GM12878 (cell line): ENCODE data around the gene DPY19L3. TPM values are rescaled to one million over a fixed set of nuclear protein-coding genes. Genes with fewer than 3 reads are reported as not detected.

Source experiments
- ATAC-seq: fragments of 200-7000 bp; cut with Tn5 transposase; 3 replicates; pipeline ENCODE4 v1.9.1; 2020; ENCODE audit warnings: mild to moderate bottlenecking, moderate library complexity
- BruUV-seq: library from RNA; stranded (reverse); fragments of 400-500 nt; replicated peaks from 2 replicates; lab custom pipeline; 2021; lab: Mats Ljungman, UMichigan
- CTCF ChIA-PET: fragments of 300-600 bp; sonication (Branson Sonifier 250); formaldehyde crosslinking; extraction: SDS; loops from one replicate; lab custom pipeline; 2021; ENCODE audit warnings: inconsistent platforms; lab: Yijun Ruan, JAX
- POLR2A ChIA-PET: fragments of 350-600 bp; formaldehyde crosslinking; extraction: SDS; loops from one replicate; lab custom pipeline; 2021; ENCODE audit warnings: inconsistent platforms; lab: Charles Lee
- RAD21 ChIA-PET: fragments of 300-600 bp; sonication (Branson Sonifier 250); formaldehyde crosslinking; loops from one replicate; lab custom pipeline; 2023; ENCODE audit warnings: antibody characterized with exemption; ENCODE audit not compliant: unreplicated experiment; lab: Charles Lee
- SMC1A ChIA-PET: fragments of 300-600 bp; sonication (Branson Sonifier 250); formaldehyde crosslinking; loops from one replicate; lab custom pipeline; 2023; ENCODE audit not compliant: unreplicated experiment, uncharacterized antibody; lab: Charles Lee
- DNase-seq: peaks from one replicate; pipeline ENCODE4 v3.0.0-alpha.2; 2011; ENCODE audit warnings: low read depth, low spot score
- FAIRE-seq: peaks from 3 replicates; lab custom pipeline; 2011; peaks lifted over from hg19 to GRCh38; lab: Jason Lieb, UNC
- H2AFZ ChIP-seq: 2 replicates; pipeline ENCODE4 v1.6.0; 2011; ENCODE audit warnings: low read depth, low read length, control low read depth; ENCODE audit not compliant: control insufficient read depth
- H3K27ac ChIP-seq: 2 replicates; pipeline ENCODE4 v1.5.1; 2011; ENCODE audit warnings: control low read depth; ENCODE audit not compliant: control insufficient read depth, insufficient read depth
- H3K27me3 ChIP-seq, 2 experiments: replicated peaks in 1 of 2; 2 replicates each; pipeline versions ENCODE4 v1.6.0 to v1.6.1; 2011; ENCODE audit warnings: low read length in 1 of 2; ENCODE audit not compliant: control insufficient read depth in 2 of 2, insufficient read depth in 2 of 2
- H3K36me3 ChIP-seq, 2 experiments: 2 replicates each; pipeline ENCODE4 v1.5.1; 2011; ENCODE audit warnings: low read length in 1 of 2; ENCODE audit not compliant: control insufficient read depth in 2 of 2, insufficient read depth in 2 of 2
- H3K4me1 ChIP-seq: 2 replicates; pipeline ENCODE4 v1.6.1; 2011; ENCODE audit warnings: mild to moderate bottlenecking, low read length, moderate library complexity, mixed read lengths; ENCODE audit not compliant: control insufficient read depth, insufficient read depth
- H3K4me2 ChIP-seq: 2 replicates; pipeline ENCODE4 v1.6.0; 2011; ENCODE audit warnings: control low read depth; ENCODE audit not compliant: control insufficient read depth, insufficient read depth
- H3K4me3 ChIP-seq: fragments of 200-600 bp; sonication (generic); 2 replicates; pipeline ENCODE4 v1.5.1; 2016
- H3K79me2 ChIP-seq: 2 replicates; pipeline ENCODE4 v1.6.0; 2011; ENCODE audit warnings: low read length; ENCODE audit not compliant: control insufficient read depth, insufficient read depth
- H3K9ac ChIP-seq: 2 replicates; pipeline ENCODE4 v1.8.0; 2011; ENCODE audit warnings: low read length, control low read depth, mixed read lengths; ENCODE audit not compliant: control insufficient read depth, insufficient read depth
- H3K9me3 ChIP-seq: replicated peaks from 3 replicates; pipeline ENCODE4 v1.5.1; 2011; ENCODE audit warnings: mild to moderate bottlenecking, low read length; ENCODE audit not compliant: control insufficient read depth, insufficient read depth
- H4K20me1 ChIP-seq: 2 replicates; pipeline ENCODE4 v1.6.0; 2011; ENCODE audit not compliant: control insufficient read depth, insufficient read depth
- ATF7 ChIP-seq: fragments of 450-650 bp; IDR thresholded peaks from 2 replicates; pipeline ENCODE4 v1.6.1; 2016; ENCODE audit warnings: low read depth, mild to moderate bottlenecking
- CREM ChIP-seq: IDR thresholded peaks from 2 replicates; pipeline ENCODE4 v1.6.1; 2014; ENCODE audit warnings: antibody characterized with exemption, low read depth
- FOS ChIP-seq: IDR thresholded peaks from 3 replicates; pipeline ENCODE4 v1.6.1; 2011; ENCODE audit warnings: borderline replicate concordance; ENCODE audit not compliant: insufficient read length; ENCODE audit errors: extremely low read depth
- HCFC1 ChIP-seq: fragments of 150-350 bp; IDR thresholded peaks from 2 replicates; pipeline ENCODE4 v1.6.1; 2014; ENCODE audit warnings: low read length
- NFYA ChIP-seq: IDR thresholded peaks from 2 replicates; pipeline ENCODE4 v1.6.1; 2011; ENCODE audit warnings: low read depth, mild to moderate bottlenecking, low read length, improper control_type of control experiment, borderline replicate concordance
- RFX5 ChIP-seq: IDR thresholded peaks from 2 replicates; pipeline ENCODE4 v1.6.1; 2011; ENCODE audit warnings: low read depth, low read length, improper control_type of control experiment
- ZBTB4 ChIP-seq: fragments of 450-650 bp; formaldehyde crosslinking; IDR thresholded peaks from 2 replicates; pipeline ENCODE4 v1.4.0; 2022; ENCODE audit warnings: mild to moderate bottlenecking, moderate library complexity
- WGBS: methylation state at CpG from one replicate; pipeline ENCODE4 v1.1.6; 2016; ENCODE audit warnings: low lambda C conversion rate; ENCODE audit not compliant: insufficient replicate concordance, insufficient coverage; ENCODE audit errors: missing lambda C conversion rate; 5-methylcytosine and 5-hydroxymethylcytosine counted together
- in situ Hi-C: fragments of 300-500 bp; cut with MboI; formaldehyde crosslinking; loops from 9 replicates; pipeline ENCODE4 v1.14.3; 2018; ENCODE audit warnings: mixed read lengths
- intact Hi-C: fragments of 100-400 bp; cut with micrococcal nuclease; formaldehyde crosslinking; loops from one replicate; pipeline ENCODE4 v1.14.2; 2022; ENCODE audit not compliant: unreplicated experiment
- polyA plus RNA-seq, 11 experiments: library from polyadenylated mRNA; depleted of rRNA in 4 of 11; unstranded in 6 of 11; stranded (reverse) in 5 of 11; fragments of >200 nt; fragmentation: Nextera tagmentation in 4 of 11; fragmentation: Illumina TruSeq in 1 of 11; extraction: Ambion mirVana in 4 of 11; extraction: Trizol in 1 of 11; gene quantifications; 1 replicate in 1 of 11; 2 replicates in 10 of 11; pipeline versions ENCODE4 v1.2.1 to v1.2.3, GENCODE V29; 2011 to 2016; ENCODE audit warnings: inconsistent platforms in 2 of 11, missing spikeins in 2 of 11, low read depth in 1 of 11
- total RNA-seq, 4 experiments: library from RNA; depleted of rRNA in 3 of 4; stranded (reverse); fragments of >200 nt in 3 of 4; fragmentation: Illumina TruSeq in 1 of 4; extraction: Trizol in 1 of 4; gene quantifications; 2 replicates each; pipeline versions ENCODE4 v1.2.1 to v1.2.3, GENCODE V29; 2013 to 2021

The DPY19L3 gene
- total and polyA plus RNA-seq, 10 of the 15 experiments (the other 5 are each of a cell fraction or from before 2014, with no cell fraction given) = 2.5 to 30.2 (median 13.7) TPM

DNA sequence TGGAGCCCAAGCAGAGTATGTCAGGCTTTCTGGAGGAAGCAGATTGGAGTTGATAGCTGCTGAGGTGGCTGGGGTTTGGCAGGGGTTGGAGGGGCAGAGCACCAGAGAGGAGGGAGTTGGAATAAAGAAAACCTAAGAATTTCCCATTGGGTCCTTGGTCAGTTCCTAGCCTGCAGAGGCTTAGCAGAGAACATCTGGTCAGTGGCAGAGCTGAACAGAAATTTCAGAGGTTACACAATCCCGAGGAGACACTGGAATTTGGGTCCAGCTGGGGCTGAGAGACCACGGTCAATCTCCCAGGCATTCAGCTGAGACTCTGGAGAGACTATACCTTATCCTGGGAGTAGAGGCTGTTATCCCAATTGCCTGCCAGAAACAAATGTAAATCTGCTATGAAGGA is 84.4 kb downstream of the DPY19L3 start:
- Histone ChIP-seq H4K20me1 (no peaks in the 10 kb centered on the region), H3K9ac (no peak overlapping the region), H3K4me3 (no peak overlapping the region), H3K9me3 (no peaks in the 10 kb centered on the region)
- no TSS peak for BruUV-seq
- intact Hi-C loops = no loop called here
- SMC1A ChIA-PET = no interaction called here
- no peak for TF ChIP-seq CREM
- TF ChIP-seq ZBTB4 (CRISPR knock-in tag) = no peak
- no peak for TF ChIP-seq RFX5
- TF ChIP-seq HCFC1 = no peak
- TF ChIP-seq NFYA = no peak
- TF ChIP-seq, all 136 proteins: peak for 0
- in situ Hi-C loops = no loop called here
- no peak for FAIRE-seq
- Histone ChIP-seq H3K27ac (no peak overlapping the region), H2AFZ (no peak overlapping the region), H3K79me2 (no peaks in the 10 kb centered on the region), H3K36me3 (no peaks in the 10 kb centered on the region), H3K4me2 (no peak overlapping the region), H3K27me3 (no peaks in the 10 kb centered on the region), H3K4me1 (no peaks in the 10 kb centered on the region)
- ChIA-PET POLR2A (no interaction called here), RAD21 (no interaction called here), CTCF (no interaction called here)
- ATAC-seq = no peak
- DNase-seq = no peak
- WGBS = 66% methylated on average over 2 of the region's 2 CpGs

DNA sequence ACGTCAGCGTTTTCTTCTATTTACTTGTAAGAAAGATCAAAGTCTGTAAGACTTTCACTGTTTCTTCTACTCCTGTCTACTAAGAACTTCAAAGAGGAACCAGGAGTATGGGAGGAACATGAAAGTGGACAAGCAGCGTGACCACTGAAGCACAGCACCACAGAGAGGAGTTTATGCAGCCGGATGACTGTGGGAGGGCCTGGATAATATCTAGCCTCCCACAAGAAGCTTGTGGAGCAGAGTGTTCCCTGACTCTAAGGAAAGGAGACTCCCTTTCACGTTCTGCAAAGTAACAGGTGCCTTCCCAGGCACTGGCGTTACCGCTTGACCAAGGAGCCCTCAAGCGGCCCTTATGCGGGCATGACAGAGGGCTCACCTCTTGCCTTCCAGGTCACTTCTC is 91.8 kb downstream of the DPY19L3 start:
- intact Hi-C loops (no loop called here), in situ Hi-C loops (no loop called here)
- RAD21 ChIA-PET = no interaction called here
- H3K4me1 ChIP-seq = no peaks in the 10 kb centered on the region
- no TSS peak for BruUV-seq
- TF ChIP-seq ATF7 (no peak), FOS (no peak)
- H3K4me2 ChIP-seq = no peak overlapping the region
- 78% methylated on average over 9 of the region's 9 CpGs for WGBS
- H3K27me3 ChIP-seq = no peaks in the 10 kb centered on the region
- DNase-seq (no peak), FAIRE-seq (no peak), ATAC-seq (no peak)
- H3K9ac ChIP-seq = no peak overlapping the region
- CTCF ChIA-PET = no interaction called here
- no peaks in the 10 kb centered on the region for H4K20me1 ChIP-seq
- H3K79me2 ChIP-seq = no peaks in the 10 kb centered on the region
- H3K9me3 ChIP-seq = no peaks in the 10 kb centered on the region
- no peak overlapping the region for H3K27ac ChIP-seq
- SMC1A ChIA-PET = interaction anchor here (1.2 kb wide), 1 partner anchor 14 kb away, joined by 3 read pairs; no protein-coding TSS in a partner anchor
- H2AFZ ChIP-seq = no peak overlapping the region
- POLR2A ChIA-PET = no interaction called here
- no peaks in the 10 kb centered on the region for H3K36me3 ChIP-seq
- H3K4me3 ChIP-seq = no peak overlapping the region
